ENCODE results near the gene DGKD. TPM values are rescaled to one million over a fixed set of nuclear protein-coding genes. Genes with fewer than 3 reads are reported as not detected.

DGKD gene
- total and polyA plus RNA-seq, 2 donors (not counting 1 experiment from before 2014, with no cell fraction given) = 224 to 396 TPM

DNA sequence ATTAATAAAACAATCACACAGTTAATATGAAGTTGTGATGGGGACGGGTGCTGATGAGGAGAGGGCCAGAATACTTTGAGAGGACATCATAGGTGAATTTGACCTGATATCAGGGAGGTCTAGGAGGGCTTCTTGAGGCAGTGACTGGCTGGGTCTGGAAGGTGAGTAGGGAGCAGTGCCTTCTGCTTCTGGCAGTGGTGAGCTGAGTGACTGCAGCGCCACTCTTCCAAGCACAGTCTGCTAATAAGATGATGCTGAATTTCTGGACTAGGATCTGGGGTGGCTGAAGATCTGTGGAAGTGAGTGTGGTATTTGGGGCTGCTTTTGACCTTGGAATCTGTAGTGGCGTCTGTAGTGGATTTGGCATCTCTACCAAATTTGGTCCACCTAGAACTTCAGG lies 5.5 kb downstream of the DGKD start:
- Histone ChIP-seq H3K79me2 (ENCODE audit: control insufficient read depth, insufficient read depth, low read length) (peaks cover 100% of the 10 kb centered on the region), H3K9ac (ENCODE audit: low read length) (peak overlapping the region; percentile 85), H3K4me3 (ENCODE audit: control extremely low read depth in 1 of 5, extremely low read depth in 1 of 5, insufficient read depth in 1 of 5, low read depth in 2 of 5, low read length in 4 of 5) (no peak overlapping the region), H3K4me2 (replicated peaks; ENCODE audit: low read depth, low read length, poor library complexity, severe bottlenecking) (peak overlapping the region; percentile 91), H3K36me3 (replicated peaks in 1 of 2; ENCODE audit: control extremely low read depth in 1 of 2, control insufficient read depth in 1 of 2, extremely low read depth in 1 of 2, insufficient read depth in 2 of 2, low read length in 1 of 2) (peaks cover 13 to 20% of the 10 kb centered on the region in 2 experiments), H2AFZ (ENCODE audit: insufficient read depth, low read depth, low read length, poor library complexity, severe bottlenecking) (no peak overlapping the region), H3K9me3 (ENCODE audit: control extremely low read depth in 1 of 3, control insufficient read depth in 2 of 3, insufficient read depth in 1 of 3, low read length in 2 of 3) (peaks cover 6 to 15% (median 15%) of the 10 kb centered on the region in 3 donors), H3K27ac (ENCODE audit: low read length in 2 of 2) (peak overlapping the region; percentile 20 to 85), H4K20me1 (ENCODE audit: control insufficient read depth, insufficient read depth, low read length, poor library complexity, severe bottlenecking) (no peaks in the 10 kb centered on the region), H3K4me1 (ENCODE audit: control insufficient read depth in 2 of 2, insufficient read depth in 2 of 2, low read length in 2 of 2) (peaks cover 68 to 69% of the 10 kb centered on the region in 2 donors), H3K27me3 (replicated peaks in 1 of 4; ENCODE audit: control extremely low read depth in 1 of 4, control insufficient read depth in 3 of 4, insufficient read depth in 4 of 4, low read length in 3 of 4) (no peaks in the 10 kb centered on the region)
- ATAC-seq (ENCODE audit: low read depth) = no peak
- Mint-ChIP-seq H3K4me3 (peak overlapping the region; percentile 7), H3K9me3 (ENCODE audit: insufficient read depth) (peaks cover 8% of the 10 kb centered on the region), H3K4me1 (peaks cover 81% of the 10 kb centered on the region), H3K27ac (peak overlapping the region; percentile 82), H3K27me3 (no peaks in the 10 kb centered on the region)
- intact Hi-C loops (cut with micrococcal nuclease) = loop anchor here (2.0 to 10.0 kb wide), 5 partner anchors 13 to 255 kb away; partner anchors contain the start of gene ATG16L1
- CTCF ChIA-PET = interaction anchor here (1.7 kb wide), 1 partner anchor 28 kb away, joined by 4 read pairs; no protein-coding TSS in a partner anchor
- POLR2A ChIA-PET = interaction anchor here (0.6 kb wide), 1 partner anchor 10 kb away, joined by 3 read pairs; no protein-coding TSS in a partner anchor
- DNase-seq = no peak
- 95% methylated on average over 2 of the region's 3 CpGs for WGBS (ENCODE audit: insufficient coverage)
- TF ChIP-seq EZH2 (IDR thresholded peaks at IDR 0.05; ENCODE audit: borderline replicate concordance, insufficient read depth, low read depth, low read length, poor library complexity, severe bottlenecking) = no peak
- TF ChIP-seq, protein P1, sequence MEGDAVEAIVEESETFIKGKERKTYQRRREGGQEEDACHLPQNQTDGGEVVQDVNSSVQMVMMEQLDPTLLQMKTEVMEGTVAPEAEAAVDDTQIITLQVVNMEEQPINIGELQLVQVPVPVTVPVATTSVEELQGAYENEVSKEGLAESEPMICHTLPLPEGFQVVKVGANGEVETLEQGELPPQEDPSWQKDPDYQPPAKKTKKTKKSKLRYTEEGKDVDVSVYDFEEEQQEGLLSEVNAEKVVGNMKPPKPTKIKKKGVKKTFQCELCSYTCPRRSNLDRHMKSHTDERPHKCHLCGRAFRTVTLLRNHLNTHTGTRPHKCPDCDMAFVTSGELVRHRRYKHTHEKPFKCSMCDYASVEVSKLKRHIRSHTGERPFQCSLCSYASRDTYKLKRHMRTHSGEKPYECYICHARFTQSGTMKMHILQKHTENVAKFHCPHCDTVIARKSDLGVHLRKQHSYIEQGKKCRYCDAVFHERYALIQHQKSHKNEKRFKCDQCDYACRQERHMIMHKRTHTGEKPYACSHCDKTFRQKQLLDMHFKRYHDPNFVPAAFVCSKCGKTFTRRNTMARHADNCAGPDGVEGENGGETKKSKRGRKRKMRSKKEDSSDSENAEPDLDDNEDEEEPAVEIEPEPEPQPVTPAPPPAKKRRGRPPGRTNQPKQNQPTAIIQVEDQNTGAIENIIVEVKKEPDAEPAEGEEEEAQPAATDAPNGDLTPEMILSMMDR (IDR thresholded peaks at IDR 0.05) = no peak

DNA sequence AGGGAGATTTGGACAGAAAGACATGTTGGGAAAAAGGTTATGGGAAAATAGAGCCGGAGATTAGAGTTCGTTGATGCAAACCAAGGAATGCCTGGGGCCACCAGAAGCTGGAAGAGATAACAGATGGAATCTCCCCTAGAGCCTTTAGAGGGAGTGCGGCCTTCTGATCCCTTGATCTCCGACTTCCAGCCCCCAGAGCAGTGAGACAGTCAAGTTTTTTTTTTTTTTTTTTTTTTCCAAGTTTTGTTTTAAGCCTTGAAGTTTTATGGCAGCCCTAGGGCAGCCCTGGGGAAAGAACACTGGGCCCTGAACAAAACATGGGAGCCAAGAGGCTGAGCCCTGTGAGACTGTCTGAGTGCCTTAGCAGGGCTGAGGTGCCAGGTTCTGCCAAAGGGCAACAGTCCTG lies 6.5 kb downstream of the DGKD start:
- H4K20me1 ChIP-seq (ENCODE audit: control insufficient read depth, insufficient read depth, low read length, poor library complexity, severe bottlenecking) = no peaks in the 10 kb centered on the region
- intact Hi-C loops (cut with micrococcal nuclease) = no loop called here
- H3K4me3 ChIP-seq (ENCODE audit: control extremely low read depth in 1 of 5, extremely low read depth in 1 of 5, insufficient read depth in 1 of 5, low read depth in 2 of 5, low read length in 4 of 5) = no peak overlapping the region
- H3K4me3 Mint-ChIP-seq = no peak overlapping the region
- H2AFZ ChIP-seq (ENCODE audit: insufficient read depth, low read depth, low read length, poor library complexity, severe bottlenecking) = no peak overlapping the region
- peaks cover 6 to 15% (median 15%) of the 10 kb centered on the region in 3 donors for H3K9me3 ChIP-seq (ENCODE audit: control extremely low read depth in 1 of 3, control insufficient read depth in 2 of 3, insufficient read depth in 1 of 3, low read length in 2 of 3)
- H3K27me3 Mint-ChIP-seq = no peaks in the 10 kb centered on the region
- peaks cover 100% of the 10 kb centered on the region for H3K79me2 ChIP-seq (ENCODE audit: control insufficient read depth, insufficient read depth, low read length)
- peaks cover 14 to 20% of the 10 kb centered on the region in 2 experiments for H3K36me3 ChIP-seq (replicated peaks in 1 of 2; ENCODE audit: control extremely low read depth in 1 of 2, control insufficient read depth in 1 of 2, extremely low read depth in 1 of 2, insufficient read depth in 2 of 2, low read length in 1 of 2)
- ChIA-PET POLR2A (interaction anchor here (0.6 kb wide), 2 partner anchors 17 to 539 kb away, joined by 3 to 4 read pairs; no protein-coding TSS in a partner anchor), CTCF (interaction anchor here (1.7 kb wide), 1 partner anchor 29 kb away, joined by 4 read pairs; no protein-coding TSS in a partner anchor)
- no peaks in the 10 kb centered on the region for H3K27me3 ChIP-seq (replicated peaks in 1 of 4; ENCODE audit: control extremely low read depth in 1 of 4, control insufficient read depth in 3 of 4, insufficient read depth in 4 of 4, low read length in 3 of 4)
- no peak for TF ChIP-seq EZH2 (IDR thresholded peaks at IDR 0.05; ENCODE audit: borderline replicate concordance, insufficient read depth, low read depth, low read length, poor library complexity, severe bottlenecking)
- TF ChIP-seq, protein P1 (IDR thresholded peaks at IDR 0.05) = no peak
- H3K27ac Mint-ChIP-seq = peak overlapping the region; percentile 44
- peak overlapping the region in 1 of 2 donors; percentile 16 for H3K27ac ChIP-seq (ENCODE audit: low read length in 2 of 2)
- no peak overlapping the region for H3K9ac ChIP-seq (ENCODE audit: low read length)
- peaks cover 77% of the 10 kb centered on the region for H3K4me1 Mint-ChIP-seq
- peaks cover 65 to 66% of the 10 kb centered on the region in 2 donors for H3K4me1 ChIP-seq (ENCODE audit: control insufficient read depth in 2 of 2, insufficient read depth in 2 of 2, low read length in 2 of 2)
- WGBS (ENCODE audit: insufficient coverage) = 100% methylated on average over 3 of the region's 4 CpGs
- H3K4me2 ChIP-seq (replicated peaks; ENCODE audit: low read depth, low read length, poor library complexity, severe bottlenecking) = peak overlapping the region; percentile 11
- no peak for DNase-seq
- H3K9me3 Mint-ChIP-seq (ENCODE audit: insufficient read depth) = peaks cover 8% of the 10 kb centered on the region
- ATAC-seq (ENCODE audit: low read depth) = no peak
